Liver (tissue), 9 donors: ENCODE data around the gene SORBS2. TPM values are rescaled to one million over a fixed set of nuclear protein-coding genes. Genes with fewer than 3 reads are reported as not detected.

ENCODE experiments used
- DNase-seq: peaks from one replicate; pipeline ENCODE4 v3.0.0-alpha.2; 2017; ENCODE audit warnings: low spot score
- H3K27ac ChIP-seq, 2 donors: one replicate each; pipeline ENCODE4 v1.7.0; 2013; ENCODE audit warnings: inconsistent platforms in 2 of 2, low read length in 2 of 2, control low read depth in 1 of 2, low read depth in 1 of 2, mild to moderate bottlenecking in 1 of 2
- H3K27me3 ChIP-seq, 4 donors: one replicate each; pipeline versions ENCODE4 v1.6.1 to v1.7.0; 2013; ENCODE audit warnings: low read length in 3 of 4, inconsistent platforms in 1 of 4, mild to moderate bottlenecking in 1 of 4, moderate library complexity in 1 of 4; ENCODE audit not compliant: control insufficient read depth in 4 of 4, insufficient read depth in 4 of 4
- H3K36me3 ChIP-seq, 4 donors: one replicate each; pipeline versions ENCODE4 v1.6.1 to v1.7.0; 2013; ENCODE audit warnings: low read length in 3 of 4, mild to moderate bottlenecking in 3 of 4, low read depth in 1 of 4, moderate library complexity in 1 of 4; ENCODE audit not compliant: control insufficient read depth in 4 of 4, insufficient read depth in 3 of 4
- H3K4me1 ChIP-seq, 4 donors: one replicate each; pipeline versions ENCODE4 v1.6.1 to v1.7.0; 2013; ENCODE audit warnings: low read length in 3 of 4, mild to moderate bottlenecking in 3 of 4, moderate library complexity in 1 of 4; ENCODE audit not compliant: control insufficient read depth in 4 of 4, insufficient read depth in 4 of 4
- H3K4me3 ChIP-seq, 3 donors: one replicate each; pipeline versions ENCODE4 v1.6.1 to v1.7.0; 2013; ENCODE audit warnings: low read length in 3 of 3, control low read depth in 1 of 3, low read depth in 1 of 3, mild to moderate bottlenecking in 1 of 3
- H3K9ac ChIP-seq, 2 donors: one replicate each; pipeline ENCODE4 v1.7.0; 2013; ENCODE audit warnings: low read length in 2 of 2, mild to moderate bottlenecking in 2 of 2, moderate library complexity in 2 of 2, control low read depth in 1 of 2, low read depth in 1 of 2
- H3K9me3 ChIP-seq, 4 donors: one replicate each; pipeline versions ENCODE4 v1.6.1 to v1.7.0; 2013; ENCODE audit warnings: low read length in 3 of 4; ENCODE audit not compliant: control insufficient read depth in 4 of 4
- ATF3 ChIP-seq: IDR thresholded peaks from 2 replicates; pipeline ENCODE4 v1.6.1; 2016; ENCODE audit warnings: antibody characterized with exemption
- EGR1 ChIP-seq, 2 donors: IDR thresholded peaks; 2 replicates each; pipeline ENCODE4 v1.6.1; 2016 to 2018; ENCODE audit warnings: antibody characterized with exemption in 2 of 2, low read depth in 2 of 2
- GABPA ChIP-seq, 2 donors: IDR thresholded peaks in 1 of 2; conservative IDR thresholded peaks in 1 of 2; 2 replicates each; pipeline ENCODE4 v1.6.1; 2016; ENCODE audit warnings: antibody characterized with exemption in 2 of 2, mild to moderate bottlenecking in 1 of 2, moderate library complexity in 1 of 2
- HNF4A ChIP-seq, 2 donors: conservative IDR thresholded peaks; 2 replicates each; pipeline ENCODE4 v1.6.1; 2016; ENCODE audit warnings: antibody characterized with exemption in 2 of 2, mild to moderate bottlenecking in 2 of 2
- HNF4G ChIP-seq: IDR thresholded peaks from 2 replicates; pipeline ENCODE4 v1.6.1; 2016; ENCODE audit warnings: antibody characterized with exemption
- NR2F2 ChIP-seq: IDR thresholded peaks from 2 replicates; pipeline ENCODE4 v1.6.1; 2016; ENCODE audit warnings: antibody characterized with exemption
- RAD21 ChIP-seq, 2 donors: IDR thresholded peaks; 2 replicates each; pipeline ENCODE4 v1.6.1; 2016; ENCODE audit warnings: antibody characterized with exemption in 2 of 2, mild to moderate bottlenecking in 2 of 2
- RXRA ChIP-seq, 2 donors: IDR thresholded peaks; 2 replicates each; pipeline ENCODE4 v1.6.1; 2017 to 2018; ENCODE audit warnings: antibody characterized with exemption in 2 of 2, mild to moderate bottlenecking in 1 of 2
- SP1 ChIP-seq: IDR thresholded peaks from 2 replicates; pipeline ENCODE4 v1.6.1; 2018; ENCODE audit warnings: antibody characterized with exemption, mild to moderate bottlenecking
- TAF1 ChIP-seq: conservative IDR thresholded peaks from 2 replicates; pipeline ENCODE4 v1.6.1; 2016; ENCODE audit warnings: antibody characterized with exemption, mild to moderate bottlenecking
- ZBTB33 ChIP-seq: IDR thresholded peaks from 2 replicates; pipeline ENCODE4 v1.6.1; 2016; ENCODE audit warnings: antibody characterized with exemption
- WGBS: extraction: QIAGEN DNeasy Blood & Tissue Kit; methylation state at CpG from one replicate; pipeline ENCODE4 v1.1.7; 2013; 5-methylcytosine and 5-hydroxymethylcytosine counted together
- polyA plus RNA-seq, 2 donors: library from polyadenylated mRNA; stranded (reverse) in 1 of 2; unstranded in 1 of 2; fragments of 200-250 nt in 1 of 2; fragments of >200 nt in 1 of 2; fragmentation: Nextera tagmentation in 1 of 2; extraction: Ambion mirVana in 1 of 2; gene quantifications; one replicate each; pipeline versions ENCODE4 v1.2.1 to v1.2.3, GENCODE V29; 2013 to 2015
- total RNA-seq, 2 donors: library from RNA; depleted of rRNA; stranded (reverse); fragments of >200 nt; gene quantifications; one replicate each; pipeline ENCODE4 v1.2.3, GENCODE V29; 2014
- TF ChIP-seq, protein P1 (sequence below): fragments of 150-350 bp; IDR thresholded peaks from 2 replicates; pipeline ENCODE4 v1.5.1; 2017; ENCODE audit warnings: improper control_type of control experiment, low read depth, low read length; ENCODE audit not compliant: missing input control
- TF ChIP-seq, protein P2 (sequence below): IDR thresholded peaks from 2 replicates; pipeline ENCODE4 v1.6.1; 2016; ENCODE audit warnings: antibody characterized with exemption
- TF ChIP-seq, protein P3 (sequence below): IDR thresholded peaks from 2 replicates; pipeline ENCODE4 v1.6.1; 2016; ENCODE audit warnings: antibody characterized with exemption, mild to moderate bottlenecking
- donor health status: healthy.
- donor health status: healthy.
- donor health status: healthy.
- donor health status: healthy.
- donor health status: healthy.

The SORBS2 gene
- total and polyA plus RNA-seq, 4 donors = 23.3 to 136 (median 59.6) TPM

DNA sequence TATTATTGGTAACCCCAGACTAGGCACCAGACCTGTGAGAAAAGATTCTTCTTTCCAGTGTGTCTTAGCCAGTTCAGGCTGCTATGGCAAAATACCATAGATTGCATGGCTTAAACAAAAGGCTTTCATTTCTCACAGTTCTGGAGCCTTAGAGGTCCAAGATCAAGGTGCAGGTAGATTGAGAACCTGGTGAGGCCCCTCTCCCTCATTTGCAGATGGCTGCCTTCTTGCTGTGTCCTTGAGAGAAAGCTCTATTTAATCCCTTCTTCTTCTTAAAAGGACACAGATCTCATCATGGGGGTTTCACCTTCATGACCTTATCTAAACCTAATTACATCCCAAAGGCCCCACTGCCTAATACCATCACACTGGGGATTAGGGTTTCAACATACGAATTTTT lies 273.2 kb downstream of the SORBS2 start:
- peaks cover 3 to 16% (median 7%) of the 10 kb centered on the region in 4 donors for H3K4me1 ChIP-seq
- H3K27ac ChIP-seq = no peak overlapping the region
- H3K9me3 ChIP-seq = no peaks in the 10 kb centered on the region
- TF ChIP-seq ATF3 (no peak), EGR1 (IDR thresholded peaks at IDR 0.05; ENCODE audit: low read depth in 2 of 2) (no peak), ZBTB33 (no peak), SP1 (no peak), NR2F2 (no peak), RXRA (IDR thresholded peaks at IDR 0.05) (no peak), TAF1 (no peak), HNF4G (no peak), GABPA (IDR thresholded peaks at IDR 0.05 in 1 of 2, conservative IDR thresholded peaks at IDR 0.05 in 1 of 2) (no peak)
- TF ChIP-seq, protein P1, sequence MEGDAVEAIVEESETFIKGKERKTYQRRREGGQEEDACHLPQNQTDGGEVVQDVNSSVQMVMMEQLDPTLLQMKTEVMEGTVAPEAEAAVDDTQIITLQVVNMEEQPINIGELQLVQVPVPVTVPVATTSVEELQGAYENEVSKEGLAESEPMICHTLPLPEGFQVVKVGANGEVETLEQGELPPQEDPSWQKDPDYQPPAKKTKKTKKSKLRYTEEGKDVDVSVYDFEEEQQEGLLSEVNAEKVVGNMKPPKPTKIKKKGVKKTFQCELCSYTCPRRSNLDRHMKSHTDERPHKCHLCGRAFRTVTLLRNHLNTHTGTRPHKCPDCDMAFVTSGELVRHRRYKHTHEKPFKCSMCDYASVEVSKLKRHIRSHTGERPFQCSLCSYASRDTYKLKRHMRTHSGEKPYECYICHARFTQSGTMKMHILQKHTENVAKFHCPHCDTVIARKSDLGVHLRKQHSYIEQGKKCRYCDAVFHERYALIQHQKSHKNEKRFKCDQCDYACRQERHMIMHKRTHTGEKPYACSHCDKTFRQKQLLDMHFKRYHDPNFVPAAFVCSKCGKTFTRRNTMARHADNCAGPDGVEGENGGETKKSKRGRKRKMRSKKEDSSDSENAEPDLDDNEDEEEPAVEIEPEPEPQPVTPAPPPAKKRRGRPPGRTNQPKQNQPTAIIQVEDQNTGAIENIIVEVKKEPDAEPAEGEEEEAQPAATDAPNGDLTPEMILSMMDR = no peak
- TF ChIP-seq, protein P2, sequence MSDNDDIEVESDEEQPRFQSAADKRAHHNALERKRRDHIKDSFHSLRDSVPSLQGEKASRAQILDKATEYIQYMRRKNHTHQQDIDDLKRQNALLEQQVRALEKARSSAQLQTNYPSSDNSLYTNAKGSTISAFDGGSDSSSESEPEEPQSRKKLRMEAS = no peak
- TF ChIP-seq, protein P3, sequence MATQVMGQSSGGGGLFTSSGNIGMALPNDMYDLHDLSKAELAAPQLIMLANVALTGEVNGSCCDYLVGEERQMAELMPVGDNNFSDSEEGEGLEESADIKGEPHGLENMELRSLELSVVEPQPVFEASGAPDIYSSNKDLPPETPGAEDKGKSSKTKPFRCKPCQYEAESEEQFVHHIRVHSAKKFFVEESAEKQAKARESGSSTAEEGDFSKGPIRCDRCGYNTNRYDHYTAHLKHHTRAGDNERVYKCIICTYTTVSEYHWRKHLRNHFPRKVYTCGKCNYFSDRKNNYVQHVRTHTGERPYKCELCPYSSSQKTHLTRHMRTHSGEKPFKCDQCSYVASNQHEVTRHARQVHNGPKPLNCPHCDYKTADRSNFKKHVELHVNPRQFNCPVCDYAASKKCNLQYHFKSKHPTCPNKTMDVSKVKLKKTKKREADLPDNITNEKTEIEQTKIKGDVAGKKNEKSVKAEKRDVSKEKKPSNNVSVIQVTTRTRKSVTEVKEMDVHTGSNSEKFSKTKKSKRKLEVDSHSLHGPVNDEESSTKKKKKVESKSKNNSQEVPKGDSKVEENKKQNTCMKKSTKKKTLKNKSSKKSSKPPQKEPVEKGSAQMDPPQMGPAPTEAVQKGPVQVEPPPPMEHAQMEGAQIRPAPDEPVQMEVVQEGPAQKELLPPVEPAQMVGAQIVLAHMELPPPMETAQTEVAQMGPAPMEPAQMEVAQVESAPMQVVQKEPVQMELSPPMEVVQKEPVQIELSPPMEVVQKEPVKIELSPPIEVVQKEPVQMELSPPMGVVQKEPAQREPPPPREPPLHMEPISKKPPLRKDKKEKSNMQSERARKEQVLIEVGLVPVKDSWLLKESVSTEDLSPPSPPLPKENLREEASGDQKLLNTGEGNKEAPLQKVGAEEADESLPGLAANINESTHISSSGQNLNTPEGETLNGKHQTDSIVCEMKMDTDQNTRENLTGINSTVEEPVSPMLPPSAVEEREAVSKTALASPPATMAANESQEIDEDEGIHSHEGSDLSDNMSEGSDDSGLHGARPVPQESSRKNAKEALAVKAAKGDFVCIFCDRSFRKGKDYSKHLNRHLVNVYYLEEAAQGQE = no peak
- H3K36me3 ChIP-seq = no peaks in the 10 kb centered on the region
- no peak overlapping the region for H3K4me3 ChIP-seq
- WGBS = 62% methylated on average over 1 of the region's 1 CpG
- DNase-seq = no peak
- H3K27me3 ChIP-seq = peaks cover 0 to 6% (median 0%) of the 10 kb centered on the region in 4 donors
- H3K9ac ChIP-seq = no peak overlapping the region

DNA sequence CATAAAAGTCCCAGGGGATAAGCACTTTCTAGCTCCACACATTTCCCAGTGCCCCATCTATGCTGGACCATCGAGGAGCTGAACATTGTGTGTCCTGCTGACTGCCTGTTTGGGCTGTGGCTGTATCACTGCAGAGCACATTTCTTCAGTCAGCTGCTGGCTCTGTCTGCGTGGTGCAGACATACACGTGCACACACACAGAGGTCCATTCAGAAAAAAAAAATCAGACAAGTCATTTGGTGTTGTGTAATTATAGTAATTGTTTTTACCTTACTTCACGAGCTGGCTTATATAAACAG lies 275.6 kb downstream of the SORBS2 start:
- Histone ChIP-seq H3K4me1 (peaks cover 3 to 16% (median 7%) of the 10 kb centered on the region in 4 donors), H3K4me3 (no peak overlapping the region), H3K9me3 (no peaks in the 10 kb centered on the region), H3K36me3 (no peaks in the 10 kb centered on the region), H3K27me3 (peaks cover 0 to 6% (median 0%) of the 10 kb centered on the region in 4 donors), H3K9ac (no peak overlapping the region), H3K27ac (no peak overlapping the region)
- DNase-seq = no peak
- 21% methylated on average over 4 of the region's 4 CpGs for WGBS
- TF ChIP-seq SP1 (no peak), GABPA (IDR thresholded peaks at IDR 0.05 in 1 of 2, conservative IDR thresholded peaks at IDR 0.05 in 1 of 2) (no peak), NR2F2 (no peak), TAF1 (no peak), HNF4A (conservative IDR thresholded peaks at IDR 0.05) (no peak), ZBTB33 (no peak), RAD21 (IDR thresholded peaks at IDR 0.05) (no peak)
- TF ChIP-seq, protein P1 = no peak
- TF ChIP-seq, protein P3 = no peak
